H1 (cell line): ENCODE results near the gene CPTP.

Experiments
- CHD2 ChIP-seq: IDR thresholded peaks from 2 replicates; pipeline ENCODE4 v1.6.1; 2012; ENCODE audit warnings: low read length, improper control_type of control experiment
- EP300 ChIP-seq, 2 experiments: IDR thresholded peaks; 1 replicate in 1 of 2; 2 replicates in 1 of 2; pipeline ENCODE4 v1.6.1; 2011 to 2012; ENCODE audit warnings: low read depth in 2 of 2, low read length in 2 of 2, mild to moderate bottlenecking in 2 of 2, borderline replicate concordance in 1 of 2, inconsistent platforms in 1 of 2, moderate library complexity in 1 of 2
- EZH2 ChIP-seq: fragments of 200-600 bp; sonication (generic); IDR thresholded peaks from 2 replicates; pipeline ENCODE4 v1.7.1; 2012; ENCODE audit warnings: low read depth, mild to moderate bottlenecking, moderate library complexity, low read length, inconsistent platforms; ENCODE audit not compliant: severe bottlenecking
- GABPA ChIP-seq: IDR thresholded peaks from 2 replicates; pipeline ENCODE4 v1.6.1; 2011; ENCODE audit warnings: mild to moderate bottlenecking, low read length, moderate library complexity, borderline replicate concordance; ENCODE audit not compliant: insufficient read depth
- JUND ChIP-seq: IDR thresholded peaks from 2 replicates; pipeline ENCODE4 v1.6.1; 2011; ENCODE audit warnings: mild to moderate bottlenecking, improper control_type of control experiment, low read length
- KDM1A ChIP-seq: fragments of 200-600, 300-600 bp; sonication (generic); IDR thresholded peaks from 2 replicates; pipeline ENCODE4 v1.7.1; 2016; ENCODE audit warnings: mild to moderate bottlenecking, low read length, borderline replicate concordance
- POLR2A ChIP-seq, 2 experiments: IDR thresholded peaks; 1 replicate in 1 of 2; 2 replicates in 1 of 2; pipeline ENCODE4 v1.6.1; 2011; ENCODE audit warnings: low read depth in 2 of 2, low read length in 2 of 2, mild to moderate bottlenecking in 2 of 2; ENCODE audit errors: control extremely low read depth in 1 of 2
- POLR2AphosphoS5 ChIP-seq: IDR thresholded peaks from 2 replicates; pipeline ENCODE4 v1.6.1; 2011; ENCODE audit warnings: low read depth, low read length
- RAD21 ChIP-seq, 2 experiments: IDR thresholded peaks in 1 of 2; conservative IDR thresholded peaks in 1 of 2; 2 replicates each; pipeline ENCODE4 v1.6.1; 2011; ENCODE audit warnings: low read depth in 2 of 2, low read length in 2 of 2, improper control_type of control experiment in 1 of 2, inconsistent platforms in 1 of 2, mild to moderate bottlenecking in 1 of 2, moderate library complexity in 1 of 2
- SP4 ChIP-seq: IDR thresholded peaks from 2 replicates; pipeline ENCODE4 v1.6.1; 2012; ENCODE audit warnings: low read length, inconsistent platforms
- TF ChIP-seq, protein P1 (sequence below), 3 experiments: IDR thresholded peaks; 1 replicate in 2 of 3; 2 replicates in 1 of 3; pipeline versions ENCODE4 v1.5.1 to v1.6.1; 2011; ENCODE audit warnings: low read length in 3 of 3, mild to moderate bottlenecking in 3 of 3, inconsistent platforms in 2 of 3, low read depth in 1 of 3, moderate library complexity in 1 of 3; ENCODE audit not compliant: insufficient read depth in 1 of 3; ENCODE audit errors: control extremely low read depth in 1 of 3

DNA sequence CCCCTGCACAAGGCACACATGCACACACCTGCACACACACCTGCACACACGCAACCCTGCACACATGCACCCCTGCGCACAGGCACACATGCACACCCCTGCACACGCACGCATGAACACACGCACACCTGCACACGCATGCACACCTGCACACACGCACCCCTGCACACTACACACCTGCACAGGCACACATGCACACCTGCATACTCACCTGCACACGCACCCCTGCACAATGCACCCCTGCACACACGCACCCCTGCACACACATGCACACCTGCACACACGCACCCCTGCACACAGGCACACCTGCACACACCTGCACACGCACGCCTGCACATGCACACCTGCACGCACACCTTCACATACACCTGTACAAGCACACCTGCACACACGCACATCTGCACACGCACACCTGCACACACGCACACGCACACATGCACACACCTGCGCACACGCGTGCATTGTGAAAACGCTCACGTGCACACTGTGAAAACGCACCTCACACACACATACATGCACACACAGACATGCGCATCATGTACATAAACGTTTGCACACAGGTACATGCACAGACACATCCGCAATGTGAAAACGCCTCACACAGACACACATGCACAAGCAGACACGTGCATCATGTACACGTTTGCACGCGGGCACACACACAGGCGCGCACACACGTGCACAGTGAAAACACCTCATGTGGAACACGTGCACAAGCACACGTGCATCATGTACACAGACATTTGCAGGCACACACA, 16.4 kb downstream of the CPTP start:
- TF ChIP-seq, protein P1, sequence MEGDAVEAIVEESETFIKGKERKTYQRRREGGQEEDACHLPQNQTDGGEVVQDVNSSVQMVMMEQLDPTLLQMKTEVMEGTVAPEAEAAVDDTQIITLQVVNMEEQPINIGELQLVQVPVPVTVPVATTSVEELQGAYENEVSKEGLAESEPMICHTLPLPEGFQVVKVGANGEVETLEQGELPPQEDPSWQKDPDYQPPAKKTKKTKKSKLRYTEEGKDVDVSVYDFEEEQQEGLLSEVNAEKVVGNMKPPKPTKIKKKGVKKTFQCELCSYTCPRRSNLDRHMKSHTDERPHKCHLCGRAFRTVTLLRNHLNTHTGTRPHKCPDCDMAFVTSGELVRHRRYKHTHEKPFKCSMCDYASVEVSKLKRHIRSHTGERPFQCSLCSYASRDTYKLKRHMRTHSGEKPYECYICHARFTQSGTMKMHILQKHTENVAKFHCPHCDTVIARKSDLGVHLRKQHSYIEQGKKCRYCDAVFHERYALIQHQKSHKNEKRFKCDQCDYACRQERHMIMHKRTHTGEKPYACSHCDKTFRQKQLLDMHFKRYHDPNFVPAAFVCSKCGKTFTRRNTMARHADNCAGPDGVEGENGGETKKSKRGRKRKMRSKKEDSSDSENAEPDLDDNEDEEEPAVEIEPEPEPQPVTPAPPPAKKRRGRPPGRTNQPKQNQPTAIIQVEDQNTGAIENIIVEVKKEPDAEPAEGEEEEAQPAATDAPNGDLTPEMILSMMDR (IDR thresholded peaks at IDR 0.05; ENCODE audit: control extremely low read depth in 1 of 3, insufficient read depth in 1 of 3, low read depth in 1 of 3, low read length in 3 of 3) = no peak
- TF ChIP-seq GABPA (no peak), EZH2 (no peak), JUND (no peak), RAD21 (IDR thresholded peaks at IDR 0.05 in 1 of 2, conservative IDR thresholded peaks at IDR 0.05 in 1 of 2; ENCODE audit: low read depth in 2 of 2, low read length in 2 of 2) (no peak), EP300 (IDR thresholded peaks at IDR 0.05; ENCODE audit: borderline replicate concordance in 1 of 2, low read depth in 2 of 2, low read length in 2 of 2) (no peak), CHD2 (no peak), KDM1A (no peak), POLR2AphosphoS5 (no peak), SP4 (no peak), POLR2A (IDR thresholded peaks at IDR 0.05; ENCODE audit: control extremely low read depth in 1 of 2, low read depth in 2 of 2, low read length in 2 of 2) (no peak)
